GM19099 (cell line): ENCODE results near the gene SLC12A3.

Source experiments
- POLR2A ChIP-seq: IDR thresholded peaks from 3 replicates; pipeline ENCODE4 v1.6.1; 2011; ENCODE audit warnings: low read depth; ENCODE audit not compliant: insufficient read length; ENCODE audit errors: extremely low read depth

Gene SLC12A3

DNA sequence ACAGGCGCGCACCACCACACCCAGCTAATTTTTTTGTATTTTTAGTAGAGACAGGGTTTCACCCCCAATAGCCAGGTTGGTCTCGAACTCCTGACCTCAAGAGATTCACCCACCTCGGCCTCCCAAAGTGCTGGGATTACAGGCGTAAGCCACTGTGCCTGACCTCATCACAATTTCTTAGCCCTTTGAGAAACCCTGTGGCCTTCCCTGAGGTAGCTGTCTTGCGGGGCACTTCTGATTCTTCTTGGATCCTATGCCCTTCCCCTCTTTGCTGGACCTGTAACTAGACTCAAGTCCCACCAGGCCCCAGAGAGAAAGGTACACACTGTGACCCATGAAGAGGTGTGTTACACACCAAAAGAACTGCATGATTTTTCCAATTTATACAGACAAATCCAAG is 83.2 kb downstream of the SLC12A3 start:
- no peak for TF ChIP-seq POLR2A

DNA sequence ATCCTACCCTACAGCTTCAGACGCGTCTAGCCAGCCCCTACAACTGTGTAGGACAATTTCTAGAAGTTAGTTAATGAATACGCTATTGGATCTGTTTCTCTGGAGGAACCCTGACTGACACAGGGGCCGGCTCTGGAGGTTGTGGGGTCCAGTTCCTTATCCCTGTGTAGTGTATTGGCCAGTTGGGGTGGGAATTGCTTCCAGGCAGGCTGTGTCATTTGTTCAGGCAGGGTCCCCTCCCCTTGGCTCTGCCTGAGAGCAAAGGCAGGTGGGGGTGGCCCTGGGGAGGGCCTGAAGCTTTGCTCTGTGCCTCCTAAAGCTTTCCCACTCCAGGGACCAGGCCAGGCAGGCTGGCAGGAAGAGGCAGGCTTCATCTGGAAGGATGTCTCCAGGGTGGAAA is 85.0 kb downstream of the SLC12A3 start:
- TF ChIP-seq POLR2A: no peak

GRCh38 chr16:56950455-56950854 is 85.4 kb downstream of the SLC12A3 start:
- no peak for TF ChIP-seq POLR2A

DNA sequence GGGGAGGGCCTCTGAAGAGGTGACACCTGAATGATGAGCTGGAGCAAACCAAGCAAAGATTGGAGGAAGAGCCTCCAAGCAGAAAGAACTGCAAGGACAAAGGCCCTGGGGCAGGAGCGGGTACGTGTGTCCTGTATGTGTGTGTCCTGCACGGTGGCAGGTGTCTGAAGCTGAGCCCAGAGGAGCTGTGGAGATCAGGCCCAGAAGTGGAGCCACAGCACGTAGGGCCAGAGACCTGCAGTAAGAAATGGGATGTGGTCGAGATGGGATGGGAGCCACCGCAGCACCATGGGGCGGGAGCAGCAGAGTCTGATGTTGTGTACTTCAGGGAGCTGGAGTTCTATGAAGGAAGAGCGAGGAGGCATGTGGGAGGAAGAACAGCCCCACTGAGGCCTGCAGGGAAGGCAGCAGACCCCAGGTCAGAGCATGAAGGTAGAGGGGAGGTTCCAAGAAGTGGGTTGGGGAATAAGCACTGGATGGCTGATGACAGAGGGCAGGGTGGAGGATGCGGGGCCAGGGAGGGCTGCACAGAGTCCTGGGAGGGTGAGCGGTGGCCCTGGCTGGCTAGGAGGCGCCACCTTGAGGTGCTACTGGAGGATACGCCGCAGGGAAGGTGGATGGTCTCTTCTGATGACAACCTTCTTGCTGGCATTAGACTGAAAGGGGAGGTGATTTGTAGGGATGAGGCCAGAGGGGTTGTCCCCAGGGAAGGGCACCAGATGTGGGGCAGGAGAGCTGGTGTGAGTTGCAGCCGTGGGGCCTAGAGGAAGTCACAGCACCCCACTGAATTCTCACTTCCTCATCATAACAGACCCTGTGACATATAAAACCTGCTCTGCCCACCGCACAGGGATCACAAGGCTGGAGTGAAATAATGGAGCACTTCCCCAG is 86.1 kb downstream of the SLC12A3 start:
- TF ChIP-seq POLR2A: no peak

DNA sequence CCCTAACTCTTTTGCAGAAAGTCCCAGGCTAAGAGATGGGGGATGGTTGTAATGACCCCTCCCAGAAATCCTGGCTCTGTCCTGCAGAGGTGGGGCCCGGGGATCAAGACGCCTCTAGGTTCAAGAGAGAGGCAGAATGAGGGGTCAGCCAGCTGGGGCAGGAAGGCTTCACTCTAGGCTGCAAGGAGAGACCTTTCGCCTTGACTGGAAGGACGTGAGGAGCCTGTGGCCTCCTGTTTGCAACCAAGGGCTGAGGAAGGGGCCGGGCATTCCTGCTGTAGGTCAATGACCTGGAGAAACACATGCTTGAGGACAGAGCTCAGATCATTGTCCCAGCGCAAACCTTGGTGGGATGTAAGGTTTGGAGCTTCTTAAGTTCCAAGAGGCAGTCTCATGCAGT is 88.0 kb downstream of the SLC12A3 start:
- TF ChIP-seq POLR2A: no peak

DNA sequence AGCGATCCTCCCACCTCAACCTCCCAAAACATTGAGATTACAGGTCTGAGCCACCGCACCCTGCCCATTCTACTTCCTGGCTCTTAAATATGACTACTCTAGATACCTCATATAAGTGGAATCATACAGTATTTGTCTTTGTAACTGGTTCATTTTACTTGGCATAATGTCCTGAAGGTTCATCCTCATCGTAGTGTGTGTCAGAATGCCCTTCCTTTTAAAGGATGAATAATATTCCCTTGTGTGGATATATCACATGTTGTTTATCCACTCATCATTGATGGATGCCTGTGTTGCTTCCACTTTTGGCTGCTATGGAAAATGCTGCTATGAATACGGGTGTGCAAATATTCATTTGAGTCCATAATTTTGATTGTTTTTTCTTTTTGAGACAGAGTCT is 91.1 kb downstream of the SLC12A3 start:
- TF ChIP-seq POLR2A: no peak

DNA sequence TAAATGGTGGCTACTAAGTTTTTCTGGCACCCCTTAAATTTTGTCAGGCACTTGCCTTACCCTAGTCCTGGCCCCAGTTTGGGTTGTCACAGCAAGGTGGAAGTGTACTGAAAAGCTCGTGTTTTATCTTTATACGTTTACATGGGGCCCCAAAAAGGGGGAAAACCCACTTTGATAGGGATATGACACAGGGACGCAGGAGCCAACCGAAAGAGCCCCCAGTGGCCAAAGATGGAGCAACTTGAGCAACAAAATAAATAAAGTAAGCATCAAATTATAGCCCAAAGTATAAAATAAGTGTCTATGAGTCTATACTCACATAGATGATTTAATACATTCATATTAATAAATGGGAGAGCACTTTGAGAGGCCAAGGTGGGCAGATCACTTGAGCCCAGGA is 91.7 kb downstream of the SLC12A3 start:
- TF ChIP-seq POLR2A: no peak

DNA sequence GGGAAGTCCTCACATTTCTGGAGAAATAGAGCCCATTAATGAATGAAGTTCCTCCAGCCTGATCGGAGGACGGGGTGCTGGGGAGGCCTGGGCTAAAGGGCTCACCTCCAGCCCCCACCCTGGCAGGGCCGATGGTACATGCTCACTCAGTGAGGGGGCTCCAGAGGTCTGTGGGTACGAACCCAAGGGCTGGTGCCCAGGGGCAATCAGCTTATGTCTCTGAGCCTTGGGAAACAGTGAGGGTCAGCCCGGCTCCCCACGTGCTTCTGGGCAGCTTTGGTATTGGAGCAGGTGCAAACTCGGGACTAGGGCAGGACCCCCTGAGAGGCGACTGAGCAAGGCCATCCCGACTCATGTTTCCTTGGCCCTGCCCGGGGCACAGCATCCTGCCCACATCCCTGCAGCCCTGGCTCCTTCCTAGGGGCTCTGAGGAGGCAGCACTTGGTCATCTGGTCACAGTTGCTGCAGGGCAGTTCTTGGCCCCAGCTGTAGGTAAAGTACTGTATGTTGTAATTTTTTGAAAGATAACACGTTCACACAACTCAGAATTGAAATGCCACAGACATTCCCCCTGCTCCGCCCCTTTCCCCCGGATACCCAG is 95.8 kb downstream of the SLC12A3 start:
- no peak for TF ChIP-seq POLR2A

- TF ChIP-seq POLR2A: no peak
These were observed 96.4 kb downstream of the SLC12A3 start for GRCh38 chr16:56961386-56961785.

DNA sequence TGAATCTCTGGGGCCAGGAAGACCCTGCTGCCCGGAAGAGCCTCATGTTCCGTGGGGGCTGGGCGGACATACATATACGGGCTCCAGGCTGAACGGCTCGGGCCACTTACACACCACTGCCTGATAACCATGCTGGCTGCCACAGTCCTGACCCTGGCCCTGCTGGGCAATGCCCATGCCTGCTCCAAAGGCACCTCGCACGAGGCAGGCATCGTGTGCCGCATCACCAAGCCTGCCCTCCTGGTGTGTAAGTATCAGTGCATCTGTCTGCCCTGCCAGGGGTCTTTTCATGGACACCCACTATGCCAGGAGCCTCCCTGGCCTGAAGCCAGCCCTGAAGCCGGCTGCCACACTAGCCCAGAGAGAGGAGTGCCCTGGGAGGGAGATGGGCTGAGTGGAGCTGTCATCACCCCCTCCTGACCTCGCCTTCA is 96.9 kb downstream of the SLC12A3 start, which contains the start of gene CETP:
CETP (plus strand) TSS at position 100 of the 431 bp plus-strand sequence; CDS start at position 130, 30 bp downstream.
- TF ChIP-seq POLR2A: no peak

DNA sequence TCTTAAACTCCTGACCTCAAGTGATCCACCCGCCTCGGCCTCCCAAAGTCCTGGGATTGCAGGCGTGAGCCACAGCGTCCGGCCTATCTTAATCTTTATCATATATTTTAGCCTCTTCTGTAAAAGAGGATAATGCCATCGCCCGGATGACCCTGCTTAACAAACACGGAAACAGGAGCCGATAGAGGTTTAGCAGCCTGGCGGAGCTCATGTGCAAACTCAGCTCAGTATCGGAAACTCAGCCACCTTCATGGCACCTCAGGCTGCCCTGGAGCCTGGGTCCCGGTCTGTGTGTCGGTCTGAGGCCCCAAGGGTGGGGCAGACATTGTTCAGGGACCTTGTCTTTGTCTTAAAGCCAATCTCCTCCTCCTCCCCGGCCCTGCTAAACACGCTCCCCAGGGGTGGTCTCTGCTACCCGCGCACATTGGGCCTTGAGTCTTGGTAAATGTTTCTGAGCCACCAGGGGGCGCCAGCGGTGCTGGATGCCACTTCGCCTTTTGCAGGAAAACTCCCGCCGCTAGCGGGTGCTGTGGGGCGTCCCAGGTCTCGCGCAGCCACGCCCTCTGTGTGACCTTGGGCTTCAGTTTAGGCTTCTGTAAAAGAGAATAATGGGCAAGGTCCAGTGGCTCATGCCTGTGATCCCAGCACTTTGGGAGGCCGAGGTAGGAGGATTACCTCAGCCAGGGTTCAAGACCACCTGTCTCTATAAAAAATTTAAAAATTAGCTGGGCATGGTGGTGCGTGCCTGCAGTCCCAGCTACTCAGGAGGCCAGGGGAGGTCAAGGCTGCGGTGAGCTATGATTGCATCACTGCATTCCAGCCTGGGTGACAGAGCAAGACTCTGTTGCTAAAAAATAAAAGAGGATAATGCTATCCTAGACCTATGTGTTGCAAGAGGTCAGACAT is 99.5 kb downstream of the SLC12A3 start:
- TF ChIP-seq POLR2A: no peak
